Jurkat, Clone E6-1 (cell line): ENCODE measurements around the gene ALS2CL.

ENCODE experiments used
- DNase-seq: peaks from one replicate; pipeline ENCODE4 v3.0.0-alpha.2; 2011; ENCODE audit warnings: low read depth, low spot score
- H3K4me3 ChIP-seq: 2 replicates; pipeline ENCODE4 v1.5.1; 2011; ENCODE audit warnings: mild to moderate bottlenecking, low read length, control low read depth, moderate library complexity

The ALS2CL gene

DNA sequence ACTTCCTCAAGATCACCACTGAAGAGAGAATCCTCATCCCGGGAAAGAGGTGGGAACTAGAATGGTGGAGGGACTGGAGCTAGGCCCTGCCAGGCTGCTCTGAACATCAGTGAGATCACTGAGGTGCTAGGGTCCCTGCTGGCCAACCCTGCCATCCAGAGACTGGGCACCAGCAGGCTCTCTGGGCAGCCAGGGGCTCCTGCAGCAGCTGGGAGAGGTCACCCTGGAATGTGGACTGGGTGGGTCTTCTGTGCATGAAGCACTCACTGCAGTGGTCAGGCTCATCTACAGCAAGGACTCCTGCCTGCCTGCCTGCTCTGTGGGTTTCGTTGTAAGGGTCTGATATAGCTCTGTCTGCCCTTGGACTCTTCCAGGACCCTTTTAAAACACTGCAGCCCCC, 24.9 kb downstream of the ALS2CL start:
- H3K4me3 ChIP-seq, result no peak overlapping the region
- no peak for DNase-seq

DNA sequence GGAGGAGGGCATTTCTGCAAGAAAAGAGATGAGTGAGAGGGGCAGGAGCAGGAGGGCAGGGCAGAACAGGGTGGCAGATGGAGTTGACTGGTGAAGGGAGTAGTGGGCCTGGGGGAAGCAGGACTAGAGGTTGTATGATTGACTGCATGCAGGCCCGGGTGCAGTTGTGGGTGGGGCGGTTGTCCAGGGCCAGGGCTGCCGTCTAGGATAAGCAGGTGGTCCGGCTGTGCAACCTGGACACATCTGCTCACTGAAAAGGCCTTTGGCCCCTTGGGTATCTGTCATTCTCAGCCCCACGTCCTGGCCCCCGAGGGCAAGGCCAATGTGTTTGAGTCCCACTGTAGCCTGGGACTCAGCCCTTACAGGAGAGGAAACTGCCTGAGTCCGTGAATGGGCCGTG, 25.4 kb downstream of the ALS2CL start:
- no peak for DNase-seq
- no peak overlapping the region for H3K4me3 ChIP-seq

DNA sequence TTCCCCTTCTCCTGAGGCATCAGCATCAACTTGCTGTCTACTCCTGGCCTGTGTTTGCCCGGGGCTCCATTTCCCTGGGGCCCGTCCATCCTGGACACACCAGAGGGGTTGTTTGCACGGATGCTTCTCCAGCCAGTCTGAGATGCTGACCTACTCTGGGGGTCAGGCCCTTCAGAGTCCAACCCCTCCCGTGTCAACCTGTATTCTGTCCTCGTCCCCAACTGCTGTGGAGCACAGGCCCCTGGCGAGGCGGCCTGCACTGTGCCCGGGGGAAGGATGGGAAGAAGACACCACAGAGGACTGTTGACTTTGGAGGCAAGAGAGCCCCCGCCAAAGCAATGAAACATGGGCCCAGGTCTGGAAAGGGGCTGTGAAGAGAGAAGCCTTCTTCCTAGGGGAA, 25.8 kb downstream of the ALS2CL start:
- no peak for DNase-seq
- no peak overlapping the region for H3K4me3 ChIP-seq

DNA sequence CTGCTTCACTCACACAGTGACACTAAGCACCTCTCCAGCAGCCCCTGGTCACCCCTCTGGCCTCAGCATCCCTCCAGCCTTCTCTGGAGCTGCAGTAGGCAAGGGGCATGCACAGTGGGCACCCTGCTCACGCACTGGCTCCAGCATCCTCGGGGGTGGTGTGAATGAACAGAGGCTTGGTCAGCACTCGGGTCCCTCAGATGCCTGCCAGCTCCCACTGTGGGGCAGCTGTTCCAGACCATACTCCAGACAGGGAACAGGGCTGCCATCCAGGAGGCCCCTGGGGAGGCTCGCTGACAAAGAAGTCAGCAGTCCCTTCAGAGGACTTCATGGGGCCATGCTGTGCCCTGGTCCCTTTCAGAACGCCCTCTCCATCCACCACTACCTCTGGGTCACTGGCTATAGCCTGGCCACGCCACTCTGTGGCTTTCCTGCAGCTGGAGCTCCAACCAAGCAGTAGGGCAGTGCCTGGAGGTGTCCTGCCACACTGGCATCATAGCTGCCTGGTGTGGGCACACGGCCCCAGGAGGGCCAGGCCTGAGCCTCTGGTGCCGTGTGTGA, 26.3 kb downstream of the ALS2CL start:
- DNase-seq, result no peak
- no peak overlapping the region for H3K4me3 ChIP-seq

DNA sequence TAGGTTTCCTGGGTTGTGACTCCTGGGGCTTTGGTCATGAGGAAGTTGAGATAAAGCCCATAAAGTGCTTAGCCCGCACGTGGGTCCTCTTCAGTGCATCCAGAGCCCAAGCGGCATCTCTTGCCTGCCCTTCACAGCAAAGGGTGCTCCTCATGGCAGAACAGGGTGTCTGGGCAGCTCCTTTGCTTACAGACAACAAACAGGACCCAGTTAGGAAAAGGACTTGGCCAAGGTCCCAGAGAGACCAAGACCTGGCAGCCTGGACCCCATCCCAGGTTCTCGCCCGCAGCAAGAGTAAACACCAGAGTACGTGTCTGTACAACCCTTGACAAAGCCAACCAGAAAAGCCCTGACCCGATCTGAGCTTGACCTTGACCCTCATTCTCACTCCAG, 27.0 kb downstream of the ALS2CL start:
- no peak for DNase-seq
- no peak overlapping the region for H3K4me3 ChIP-seq

DNA sequence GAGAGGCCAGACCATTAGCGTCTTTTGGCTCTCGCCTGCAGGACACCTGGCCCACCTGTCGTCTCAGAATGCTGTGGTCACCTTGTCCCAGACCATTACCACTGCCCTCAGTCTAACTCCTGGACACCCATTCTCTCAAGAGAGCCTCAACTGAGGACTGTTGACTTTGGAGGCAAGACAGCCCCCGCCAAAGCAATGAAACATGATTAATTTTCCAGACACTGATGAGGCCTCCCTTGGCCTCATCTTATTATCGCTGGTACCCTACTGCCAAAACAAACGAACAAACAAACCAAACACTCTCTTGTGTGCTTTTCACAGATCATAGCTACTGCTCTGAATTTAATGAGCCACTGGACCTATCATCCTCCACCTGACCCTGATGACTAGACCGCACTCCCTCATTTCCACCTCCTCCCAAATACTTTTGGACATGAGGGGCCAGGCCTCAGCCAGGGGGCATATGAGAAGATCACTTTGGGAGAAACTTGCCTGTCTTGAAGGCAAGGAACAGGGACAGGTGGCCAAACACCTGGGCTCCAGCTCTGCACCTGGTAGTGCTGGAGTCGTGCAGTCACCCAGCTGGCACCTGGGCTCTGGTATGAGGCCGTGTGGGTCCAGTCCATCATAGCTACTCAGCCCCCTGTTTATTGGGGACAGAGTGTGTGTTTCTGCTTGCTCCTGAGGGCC, 27.6 kb downstream of the ALS2CL start:
- no peak for DNase-seq

DNA sequence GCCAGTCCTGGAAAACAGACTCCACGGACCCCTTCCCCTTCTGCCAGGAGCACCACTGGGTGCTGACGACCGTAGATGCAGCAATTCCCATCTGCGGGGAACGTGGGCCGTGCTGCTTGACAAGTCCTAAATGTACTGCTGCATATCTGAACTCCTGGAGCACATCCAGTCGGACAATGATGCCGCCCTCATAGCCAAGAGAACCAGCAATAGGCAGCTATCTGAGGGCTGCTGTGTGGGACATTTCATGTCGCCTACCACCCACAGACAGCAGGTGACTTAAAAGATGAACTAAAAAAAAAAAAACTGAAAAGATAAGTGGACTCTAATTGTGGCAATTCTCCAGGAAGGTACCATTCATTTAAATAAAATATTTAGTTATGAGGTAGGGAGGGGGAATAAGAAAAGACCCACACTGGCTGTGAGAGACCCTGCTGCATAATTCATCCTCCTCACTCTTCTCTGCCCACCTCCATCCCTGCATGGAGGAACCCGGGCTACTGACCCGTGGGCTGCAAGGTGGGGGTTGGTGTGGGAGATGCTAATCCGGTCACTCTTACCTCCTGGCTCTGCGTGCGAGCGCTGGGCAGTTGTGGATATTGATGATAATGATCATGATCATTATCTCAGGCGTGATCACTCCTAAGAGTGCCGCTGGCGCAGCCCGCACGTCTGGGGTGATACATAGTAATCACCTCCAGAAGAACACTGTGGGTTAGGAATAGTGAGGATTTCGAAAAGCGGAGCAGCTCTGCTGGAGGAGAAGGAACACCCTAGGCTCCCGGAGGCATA, 28.3 kb downstream of the ALS2CL start:
- no peak overlapping the region for H3K4me3 ChIP-seq
- DNase-seq, result no peak

More for the DNA sequence above, 27.6 kb downstream of the ALS2CL start:
- H3K4me3 ChIP-seq, result no peak overlapping the region

DNA sequence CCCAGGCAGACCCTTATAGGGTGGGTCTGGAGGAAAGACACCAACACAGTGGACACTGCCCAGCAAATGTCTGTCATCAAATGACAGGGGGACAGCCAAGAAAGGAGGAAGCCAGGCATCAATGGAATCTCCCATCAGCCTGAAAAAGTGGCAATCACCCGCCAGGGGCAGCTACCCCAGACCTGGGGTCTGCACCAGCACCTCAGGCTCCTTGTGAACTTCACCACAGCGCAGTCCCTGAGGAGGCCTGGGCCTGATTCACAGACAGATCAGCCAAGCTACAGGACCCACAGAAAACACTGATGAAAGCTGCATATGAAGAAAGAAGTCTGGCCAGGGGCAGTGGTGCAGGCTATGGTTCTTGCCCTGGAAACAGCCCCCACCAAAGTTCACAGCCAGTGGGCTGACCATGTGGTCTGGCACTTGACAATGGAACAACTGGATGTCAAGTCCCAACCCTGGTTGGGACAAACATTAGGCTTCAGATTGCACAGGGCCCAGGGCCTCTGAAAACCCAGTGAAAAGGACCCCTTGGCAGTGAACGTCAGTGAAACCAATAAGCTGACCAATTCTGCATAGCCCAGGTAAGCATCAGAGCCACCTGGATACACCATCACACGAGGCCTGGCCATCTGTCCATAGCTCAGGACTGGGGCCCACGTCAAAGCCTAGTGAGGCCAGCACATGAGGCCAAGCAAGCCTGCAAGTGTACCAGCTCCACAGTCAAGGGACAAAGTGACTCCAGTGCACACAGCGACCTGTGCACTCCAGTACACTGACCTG, 29.1 kb downstream of the ALS2CL start:
- DNase-seq, result no peak

DNA sequence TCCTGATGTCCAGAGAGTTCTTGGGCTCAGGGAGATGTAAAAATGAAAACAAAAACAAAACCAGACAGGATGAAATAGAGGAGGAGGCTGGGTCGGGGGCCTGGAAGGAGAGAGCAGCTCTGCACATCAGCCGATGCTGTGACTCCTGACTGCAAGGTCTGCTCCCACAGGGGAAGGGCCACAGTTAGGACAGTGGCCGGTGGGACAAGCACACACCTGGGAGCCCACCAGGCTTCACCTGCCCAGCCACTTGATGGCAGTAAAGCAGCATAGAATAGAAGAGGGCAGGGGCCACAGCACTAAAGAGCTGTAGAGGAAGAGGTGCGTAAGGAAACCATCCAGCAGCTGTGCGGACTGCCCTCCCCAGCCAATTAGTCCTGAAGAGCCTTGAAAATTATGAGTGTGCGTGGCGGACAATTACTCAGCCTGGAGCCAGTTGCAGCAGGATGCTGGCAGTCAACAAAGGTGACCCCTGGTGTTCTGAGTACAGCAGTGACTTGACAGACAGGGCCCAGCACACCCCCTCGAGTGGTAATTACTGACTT, 29.8 kb downstream of the ALS2CL start:
- no peak for DNase-seq
- no peak overlapping the region for H3K4me3 ChIP-seq

More for the DNA sequence above, 29.1 kb downstream of the ALS2CL start:
- no peak overlapping the region for H3K4me3 ChIP-seq

DNA sequence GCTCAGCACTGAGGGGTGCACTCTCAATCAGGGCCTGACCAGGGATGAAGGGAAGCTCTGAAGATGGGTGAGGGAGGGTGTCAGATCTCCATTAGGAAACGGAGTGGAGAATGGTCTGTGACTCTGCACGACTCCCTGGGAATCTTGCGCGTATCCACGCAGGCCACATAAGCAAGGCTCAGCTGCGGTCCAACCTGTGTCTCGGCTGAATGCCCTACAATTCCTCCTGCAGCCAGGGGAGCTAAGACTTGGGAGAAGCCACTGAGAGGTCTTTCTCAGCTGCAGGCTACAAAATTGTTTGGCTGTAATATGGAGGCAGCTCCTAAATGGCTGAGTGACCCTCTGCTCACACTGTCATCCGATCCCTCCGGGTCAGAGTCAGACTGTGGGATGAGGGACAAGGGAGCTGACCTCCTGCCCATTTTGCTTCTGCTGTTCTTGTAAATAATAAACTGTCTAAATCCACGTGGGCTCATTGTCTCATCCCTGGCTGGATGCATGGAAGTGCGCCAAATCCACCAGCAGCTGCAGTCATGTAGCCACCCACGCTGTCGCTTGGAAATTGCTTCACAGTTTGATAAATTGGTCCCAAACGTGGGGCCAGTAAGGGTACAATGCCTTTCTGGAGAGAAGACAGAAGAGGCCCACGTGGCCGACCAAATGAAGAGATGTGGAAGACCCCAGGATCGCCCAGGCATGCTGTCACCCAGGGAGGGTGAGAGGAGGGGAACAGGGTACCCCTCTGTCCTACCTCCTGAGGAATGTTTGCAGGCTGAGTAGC, 30.5 kb downstream of the ALS2CL start:
- no peak overlapping the region for H3K4me3 ChIP-seq
- DNase-seq, result no peak

DNA sequence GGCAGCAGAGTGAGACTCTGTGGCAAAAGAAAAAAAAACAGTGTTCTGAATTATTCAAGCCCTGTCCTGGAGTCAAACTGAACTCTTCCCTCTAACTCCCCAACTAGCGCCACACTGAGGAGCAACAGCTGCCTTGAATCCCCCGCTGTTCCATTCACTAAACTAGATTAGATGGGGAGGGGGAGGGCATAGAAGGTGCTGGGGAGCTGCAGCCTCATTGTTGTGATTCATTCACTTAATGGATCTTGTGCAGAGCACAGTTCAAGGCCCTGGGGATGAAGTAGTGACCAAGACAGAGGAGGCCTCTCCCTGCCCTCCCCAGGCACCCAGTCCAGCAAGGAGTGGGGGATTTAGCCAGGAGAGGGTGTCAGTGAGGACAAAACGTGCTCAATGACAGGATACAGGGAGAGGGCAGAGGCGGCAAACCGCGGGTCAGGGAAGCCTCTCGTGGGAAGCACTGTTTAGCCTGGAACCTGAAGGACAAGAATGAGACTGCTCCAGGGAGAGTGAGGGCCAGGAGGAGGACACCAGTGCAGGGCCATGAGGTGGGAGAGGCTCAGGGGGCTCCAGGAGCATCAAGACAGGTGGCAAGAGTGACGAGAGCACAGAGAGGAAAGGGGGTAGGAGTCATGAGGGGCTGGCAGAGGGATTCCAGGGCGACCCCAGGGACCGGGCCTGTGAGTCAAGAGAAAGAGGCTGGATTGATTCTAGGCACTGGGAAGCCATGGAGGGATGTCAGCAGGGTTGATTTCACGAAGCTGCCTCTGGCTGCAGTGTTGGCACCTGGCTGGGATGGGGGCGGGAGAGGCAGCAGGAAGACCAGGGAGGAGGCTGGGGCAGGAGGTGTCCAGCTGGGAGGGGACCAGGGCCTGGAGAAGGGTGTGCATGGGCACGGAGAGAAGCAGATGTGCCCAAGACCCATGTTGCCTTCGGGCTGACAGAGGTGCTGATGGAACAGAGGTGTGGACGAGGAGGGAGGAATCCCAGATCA, 31.4 kb downstream of the ALS2CL start:
- H3K4me3 ChIP-seq, result no peak overlapping the region
- no peak for DNase-seq

DNA sequence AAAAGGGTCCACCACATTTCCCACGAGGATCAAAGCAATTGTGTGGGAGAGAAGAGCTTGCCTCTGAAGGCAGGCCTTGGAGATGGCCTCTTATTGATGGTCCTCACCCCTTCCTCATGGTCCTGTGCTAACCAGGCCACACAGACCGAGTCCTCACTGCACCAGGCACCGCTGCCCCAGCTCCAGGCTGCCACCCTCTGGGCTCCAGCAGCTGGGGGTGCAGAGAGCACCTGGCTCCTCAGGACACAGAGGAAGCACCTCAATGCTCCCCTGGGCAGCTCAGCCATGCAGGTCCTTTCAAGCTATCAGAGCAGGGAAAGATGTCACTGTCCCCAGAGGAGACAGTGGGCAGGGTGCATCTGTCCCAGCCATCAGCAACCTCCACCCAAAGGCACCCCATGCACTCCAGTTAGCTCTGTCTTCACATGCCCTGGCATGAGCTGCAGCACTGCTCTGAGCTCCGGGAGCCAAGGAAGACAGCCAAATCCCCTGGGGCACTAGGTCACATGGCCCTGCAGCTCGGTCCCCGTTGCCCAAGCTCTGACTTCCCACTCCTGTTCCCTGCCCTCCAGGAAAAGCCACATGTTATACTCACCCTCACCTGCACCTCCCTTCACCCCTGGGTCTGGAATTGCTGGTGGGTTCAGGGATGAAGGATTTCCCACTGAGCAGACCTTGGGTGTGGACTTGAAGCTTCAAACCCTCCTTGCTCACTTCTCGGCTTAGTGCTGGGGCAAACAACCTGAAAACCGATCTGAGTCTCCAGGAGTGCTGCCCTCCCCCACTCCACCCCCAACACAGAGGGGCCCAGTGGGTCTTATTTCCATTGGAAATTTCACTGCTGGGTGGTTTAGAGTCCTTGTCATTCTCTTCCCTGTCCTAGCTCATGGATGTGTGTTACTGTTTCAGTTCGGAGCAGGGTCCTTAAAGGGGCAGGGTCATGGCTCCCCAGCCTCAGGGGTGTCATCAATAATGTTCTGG, 32.6 kb downstream of the ALS2CL start:
- DNase-seq, result no peak
- H3K4me3 ChIP-seq, result no peak overlapping the region

DNA sequence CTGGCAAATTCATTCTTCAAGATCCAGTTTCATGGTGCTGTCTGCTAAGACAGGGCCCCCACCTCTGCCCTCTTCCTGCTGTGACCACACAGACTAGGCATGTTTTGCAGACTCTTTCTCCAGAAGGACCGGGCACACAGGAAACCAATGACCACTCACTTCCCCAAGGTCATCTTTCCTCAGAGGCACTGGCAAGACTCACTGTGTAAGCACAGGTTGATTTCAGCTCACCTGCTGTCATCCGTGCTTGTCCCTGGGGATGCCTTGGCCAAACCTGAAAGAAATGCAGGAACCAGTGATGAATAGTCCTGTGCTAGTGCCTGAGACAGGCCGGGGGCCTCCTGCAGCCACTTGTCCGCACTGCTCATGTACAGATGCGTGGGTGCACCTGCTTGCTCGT, 33.5 kb downstream of the ALS2CL start:
- no peak for DNase-seq
- no peak overlapping the region for H3K4me3 ChIP-seq

DNA sequence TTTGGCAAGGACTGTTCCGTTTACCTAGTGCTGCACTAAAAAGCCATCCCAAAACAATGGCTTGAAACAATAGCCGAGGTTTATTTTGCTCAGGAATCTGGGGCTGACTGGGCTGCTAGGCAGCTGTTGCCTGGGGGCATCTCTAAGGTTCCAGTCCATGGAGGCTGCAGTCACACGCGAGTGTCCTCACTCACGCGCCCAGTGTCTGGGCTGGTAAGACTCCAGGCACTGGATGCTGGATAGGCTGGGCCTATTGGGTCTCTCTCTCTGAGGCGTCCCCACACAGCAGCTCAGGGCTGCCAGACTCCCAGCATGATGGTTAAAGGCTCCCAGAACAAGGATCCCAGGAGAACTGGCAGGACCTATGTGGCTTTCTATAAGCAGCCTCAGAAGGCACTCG, 34.2 kb downstream of the ALS2CL start:
- no peak overlapping the region for H3K4me3 ChIP-seq
- DNase-seq, result no peak

DNA sequence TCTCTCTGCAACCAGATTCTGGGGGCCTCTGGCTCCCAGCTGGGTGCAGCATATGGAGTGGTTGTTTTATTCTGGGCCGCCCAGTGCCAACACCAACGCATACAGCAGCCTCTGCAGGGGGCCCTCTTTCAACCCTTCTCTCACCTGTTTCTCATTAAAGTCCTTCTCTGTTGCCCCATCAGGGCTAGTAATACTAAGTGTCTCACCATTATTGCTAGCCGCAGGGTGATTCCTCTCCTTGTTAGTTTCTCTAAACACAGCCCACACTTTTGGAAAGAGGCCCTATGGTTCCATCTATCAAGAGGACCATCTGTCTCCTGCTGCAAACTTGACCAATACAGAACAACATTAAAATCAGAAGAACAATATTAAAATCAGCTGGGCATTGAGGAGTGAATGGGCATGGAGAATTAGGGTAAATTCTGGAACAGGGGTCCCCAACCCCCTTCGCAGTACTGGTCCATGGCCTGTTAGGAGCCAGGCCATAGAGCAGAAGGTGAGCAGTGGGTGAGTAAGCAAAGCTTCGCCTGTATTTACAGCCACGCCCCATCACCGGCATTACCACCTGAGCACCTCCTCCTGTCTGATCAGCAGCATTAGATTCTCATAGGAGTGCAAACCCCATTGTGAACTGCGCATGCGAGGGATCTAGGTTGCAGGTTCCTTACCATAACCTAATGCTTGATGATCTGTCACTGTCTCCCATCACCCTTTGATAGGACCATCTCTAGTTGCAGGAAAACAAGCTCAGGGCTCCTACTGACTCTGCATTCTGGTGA, 36.5 kb downstream of the ALS2CL start:
- no peak for DNase-seq

DNA sequence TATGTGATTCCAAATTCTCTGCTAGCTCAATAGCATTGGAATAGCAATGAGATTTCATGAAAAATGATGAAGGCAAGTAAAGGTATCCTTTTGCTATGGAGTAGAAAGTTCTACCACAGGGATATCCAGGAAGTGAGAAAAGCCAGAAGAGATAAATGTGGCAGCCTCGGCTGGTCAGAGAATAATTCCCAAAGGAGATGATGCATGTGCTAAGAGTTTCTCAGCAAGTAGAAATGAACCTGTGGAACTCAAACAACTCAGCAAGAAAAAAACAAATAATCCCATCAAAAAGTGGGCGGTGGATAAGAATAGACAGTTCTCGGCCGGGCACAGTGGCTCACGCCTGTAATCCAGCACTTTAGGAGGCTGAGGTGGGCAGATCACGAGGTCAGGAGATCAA, 38.2 kb downstream of the ALS2CL start:
- H3K4me3 ChIP-seq, result no peak overlapping the region
- DNase-seq, result no peak

More for the DNA sequence above, 36.5 kb downstream of the ALS2CL start:
- H3K4me3 ChIP-seq, result no peak overlapping the region
